GM21390 (cell line): Measurements from ENCODE around the gene METTL4.
A peak's percentile ranks its signal among the peaks of the same experiment; 100 is the strongest.
"Not testable (repeated sequence)": the region's sequence is repeated elsewhere in the genome, so short reads cannot be mapped to it uniquely, and the experiment has no call there.

ENCODE experiments used
- ATAC-seq: cut with Tn5 transposase; IDR thresholded peaks from one replicate; pipeline ENCODE4 v1.9.1; 2021; ENCODE audit not compliant: unreplicated experiment

METTL4 gene

DNA sequence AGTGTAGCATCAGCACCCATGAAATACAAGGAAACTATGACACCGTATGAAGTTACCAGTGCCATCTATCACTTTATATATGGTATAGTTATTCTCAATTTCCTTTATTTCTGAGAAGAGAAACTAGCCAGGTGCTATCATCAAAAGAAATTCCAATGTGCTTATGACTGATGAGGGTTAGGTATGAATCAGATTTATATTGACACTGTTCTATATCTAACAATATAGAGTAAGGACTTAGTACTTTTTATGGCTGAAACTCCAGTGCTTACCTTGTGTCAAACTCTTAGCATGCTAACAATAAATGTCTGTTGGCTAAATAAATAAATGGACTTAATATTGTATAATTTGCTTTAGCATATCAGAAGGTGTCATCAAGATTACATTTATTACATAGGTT, 6.9 kb downstream of the METTL4 start:
- ATAC-seq: no peak

DNA sequence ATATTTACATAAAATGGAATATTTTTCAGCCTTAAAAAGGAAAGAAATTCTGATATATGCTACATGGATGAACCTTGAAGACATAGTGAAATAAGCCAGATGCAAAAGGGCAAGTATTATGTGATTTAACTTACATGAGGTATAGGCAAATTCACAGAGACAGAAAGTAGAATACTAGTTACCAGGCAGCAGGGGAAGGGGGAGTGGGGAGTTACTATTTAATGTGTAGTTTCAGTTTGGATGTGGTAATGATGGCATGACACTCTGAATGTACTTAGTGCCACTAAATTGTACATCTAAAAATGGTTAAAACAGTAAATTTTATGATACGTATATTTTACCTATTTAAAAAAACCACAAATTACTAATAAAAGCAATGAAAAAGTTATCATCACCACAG, 12.1 kb downstream of the METTL4 start:
- ATAC-seq: no peak

DNA sequence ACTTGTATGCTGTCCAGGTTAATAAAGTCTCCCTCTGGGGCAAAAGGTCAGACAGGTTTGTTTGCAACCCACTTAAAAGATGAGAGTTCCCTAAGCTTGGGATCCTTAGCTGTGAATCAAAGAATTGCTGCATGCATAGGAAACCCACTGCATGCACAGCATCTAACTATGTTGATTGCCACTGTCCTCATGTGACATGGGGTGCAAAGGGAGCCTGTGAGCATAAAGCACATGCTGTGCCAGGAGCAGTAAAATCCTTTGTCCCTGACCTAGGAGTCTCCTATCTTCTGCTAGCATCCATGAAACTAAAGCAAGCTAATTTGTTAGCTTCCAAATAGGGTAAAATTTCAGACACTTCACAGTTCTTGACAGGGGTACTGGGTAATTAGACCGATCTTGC, 13.8 kb downstream of the METTL4 start:
- ATAC-seq: no peak

DNA sequence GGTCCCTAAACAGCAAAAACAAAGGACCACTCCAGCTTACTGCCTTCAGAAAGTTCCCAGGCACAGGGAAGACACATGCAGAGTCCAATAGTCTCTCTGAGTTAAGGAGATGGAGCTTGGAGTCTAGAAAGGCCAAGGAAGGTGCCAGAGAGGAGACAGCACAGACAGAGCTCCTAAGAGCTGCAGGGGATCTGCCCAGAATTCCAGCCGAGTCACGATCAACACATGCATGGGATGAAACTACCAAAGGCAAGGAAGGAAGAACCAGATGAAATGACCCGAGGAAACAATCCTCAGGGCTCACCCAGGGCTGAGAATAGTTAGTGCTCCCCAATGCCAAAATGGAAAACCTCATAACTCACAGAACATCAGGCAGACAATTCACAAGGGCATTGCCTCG, 15.4 kb downstream of the METTL4 start:
- ATAC-seq: no peak

DNA sequence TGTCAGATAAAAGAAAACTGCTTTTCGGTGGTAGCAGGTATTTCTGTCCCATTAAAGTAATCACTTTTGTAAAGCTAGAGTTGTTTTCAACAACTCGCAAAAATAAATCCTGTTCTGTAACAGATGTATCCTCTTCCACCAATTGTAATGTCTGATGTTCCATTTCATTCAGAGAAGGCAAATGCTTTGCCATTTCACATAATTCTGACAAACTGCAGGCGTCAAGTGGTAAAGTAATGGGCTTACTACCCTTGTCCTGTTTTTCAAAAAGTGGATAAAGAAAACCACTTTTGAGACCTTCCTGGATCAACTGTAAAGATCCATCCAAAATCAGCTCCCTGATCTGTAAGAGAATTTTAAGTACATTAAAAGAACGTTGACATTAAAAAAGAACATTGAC, 16.6 kb downstream of the METTL4 start:
- no peak for ATAC-seq

DNA sequence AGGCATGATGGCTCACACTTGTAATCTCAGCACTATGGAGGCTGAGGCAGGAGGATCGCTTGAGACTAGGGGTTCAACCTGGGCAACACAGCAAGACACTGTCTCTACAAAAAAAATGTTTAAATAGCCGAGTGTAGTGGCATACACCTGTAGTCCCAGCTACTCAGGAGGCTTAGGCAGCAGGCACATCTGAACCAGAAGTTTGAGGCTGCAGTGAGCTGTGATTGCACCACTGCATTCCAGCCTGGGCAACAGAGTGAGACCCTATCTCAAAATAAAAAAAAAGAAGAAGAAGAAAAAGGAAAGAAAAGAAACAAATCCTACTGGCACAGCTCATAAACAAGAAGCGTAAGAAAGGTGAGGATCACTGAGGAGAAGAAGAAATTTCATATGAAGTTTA, 19.9 kb downstream of the METTL4 start:
- ATAC-seq: no peak

DNA sequence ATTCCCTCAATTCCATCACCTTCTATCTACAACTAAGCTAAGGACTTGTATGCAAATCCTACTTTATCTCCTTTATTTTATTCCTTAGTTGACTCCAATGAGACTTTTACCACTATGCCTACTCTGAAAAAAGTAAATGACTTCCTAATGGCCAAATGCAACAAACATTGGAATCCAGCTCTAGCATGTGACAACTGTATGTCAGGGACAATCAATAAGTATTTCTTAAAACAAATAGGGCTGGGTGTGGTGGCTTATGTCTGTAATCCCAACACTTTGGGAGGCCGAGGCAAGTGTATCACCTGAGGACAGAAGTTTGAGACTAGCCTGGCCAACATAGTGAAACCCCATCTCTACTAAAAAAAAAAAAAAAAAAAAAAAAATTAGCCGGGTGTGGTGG, 21.8 kb downstream of the METTL4 start:
- ATAC-seq: no peak

DNA sequence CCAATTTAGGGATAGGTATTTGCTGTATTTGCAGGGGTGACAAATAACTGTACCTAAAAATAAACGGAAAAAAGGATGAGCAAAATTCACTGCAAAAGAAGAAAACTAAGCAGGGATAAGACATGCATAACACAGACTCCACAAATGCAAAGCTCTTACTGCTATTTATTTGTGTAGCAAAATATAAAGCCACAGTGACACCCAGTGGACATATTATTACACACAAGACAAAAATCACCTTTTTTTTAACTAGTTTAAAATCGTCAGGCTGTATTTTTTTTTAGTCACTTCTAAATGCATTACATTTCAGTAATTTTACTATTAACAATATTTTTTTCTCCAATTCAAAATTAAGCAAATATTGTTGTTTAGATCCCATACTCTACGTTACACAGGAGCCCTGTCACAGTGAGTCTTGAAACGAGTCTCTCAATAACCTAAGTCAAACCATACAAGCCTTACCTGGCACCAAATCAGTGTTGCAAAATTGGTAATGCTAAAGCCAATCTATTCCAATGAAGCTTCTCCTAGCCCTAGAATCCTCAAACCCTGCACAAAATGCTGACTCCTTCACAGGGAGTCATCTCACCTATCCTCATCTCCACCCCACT, 23.7 kb downstream of the METTL4 start:
- peak; percentile 68 for ATAC-seq

DNA sequence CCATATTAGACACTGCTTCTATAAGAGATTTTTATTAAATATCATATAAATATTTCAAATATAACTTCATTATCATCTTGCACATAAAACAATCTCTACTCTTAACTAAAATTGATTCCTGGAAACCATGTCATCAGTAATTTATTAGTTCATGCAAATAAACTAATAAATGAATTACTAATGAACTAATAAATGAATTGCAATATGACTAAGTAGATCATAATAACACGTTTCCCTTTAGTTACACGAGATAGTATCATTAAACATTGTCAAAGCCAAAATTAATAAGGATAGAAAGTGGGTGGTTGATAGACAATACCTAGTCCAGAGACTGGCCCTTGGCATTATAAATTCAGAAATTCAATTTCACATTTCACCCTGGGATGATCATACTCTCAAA, 26.1 kb downstream of the METTL4 start:
- no peak for ATAC-seq

DNA sequence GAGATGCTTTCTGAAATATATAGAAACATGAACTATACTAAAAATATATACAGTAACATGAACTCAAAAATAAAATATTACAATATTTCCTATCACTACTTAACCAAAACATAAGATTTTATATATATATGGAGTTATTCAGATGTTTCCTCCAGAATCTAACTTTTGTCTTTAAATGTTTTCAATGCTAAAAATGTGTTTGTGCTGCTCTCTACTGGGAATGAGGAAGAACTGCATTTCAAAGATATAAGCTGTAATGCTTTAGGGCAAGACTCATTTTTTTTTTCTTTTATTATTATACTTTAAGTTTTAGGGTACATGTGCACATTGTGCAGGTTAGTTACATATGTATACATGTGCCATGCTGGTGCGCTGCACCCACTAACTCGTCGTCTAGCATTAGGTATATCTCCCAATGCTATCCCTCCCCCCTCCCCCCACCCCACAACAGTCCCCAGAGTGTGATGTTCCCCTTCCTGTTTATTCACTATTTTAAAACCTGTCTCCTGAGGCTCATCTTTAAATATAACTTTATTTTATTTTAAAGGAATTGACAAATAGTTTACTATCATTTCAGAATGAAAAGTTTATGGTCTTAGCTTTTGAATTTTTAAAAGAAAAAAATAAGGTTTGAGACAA, 29.3 kb downstream of the METTL4 start:
- ATAC-seq: peak; percentile 71

DNA sequence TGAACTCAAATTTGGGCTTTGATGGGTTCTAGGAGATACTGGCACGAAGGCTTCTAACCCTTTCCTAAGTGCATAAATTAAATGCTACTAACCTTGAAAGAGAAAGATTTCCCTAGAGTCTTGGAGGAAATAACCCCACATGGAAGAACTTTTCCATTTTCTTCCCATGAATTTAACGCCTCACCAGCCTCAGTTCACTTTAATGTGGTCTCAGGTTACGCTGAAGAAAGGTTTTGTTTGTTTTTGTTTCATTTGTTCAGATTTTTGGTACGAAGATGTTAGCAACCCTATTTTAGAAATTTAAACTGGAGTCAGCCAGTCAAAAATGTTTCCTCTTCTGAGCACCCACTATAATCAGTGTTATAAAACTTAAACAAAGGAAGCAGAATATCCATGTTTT, 30.7 kb downstream of the METTL4 start:
- no peak for ATAC-seq

DNA sequence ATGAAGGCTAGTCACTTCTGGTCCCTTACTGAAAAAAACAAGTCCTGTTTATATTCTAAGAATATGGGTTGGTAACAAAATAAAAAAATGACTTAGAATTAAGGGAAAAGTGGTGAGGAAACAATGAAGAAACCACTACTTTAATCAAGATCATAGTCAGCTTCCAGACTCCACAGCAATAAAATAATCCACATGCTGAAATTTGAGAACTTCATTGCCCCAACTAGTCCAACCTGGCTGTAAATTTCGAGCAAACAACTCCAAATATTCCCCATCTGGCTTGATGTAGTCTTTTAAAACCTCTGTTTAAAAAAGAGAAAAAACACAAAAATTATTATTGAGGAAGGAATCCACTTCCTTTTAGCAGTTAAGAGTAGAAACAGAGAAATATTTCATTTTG, 32.5 kb downstream of the METTL4 start:
- no peak for ATAC-seq

DNA sequence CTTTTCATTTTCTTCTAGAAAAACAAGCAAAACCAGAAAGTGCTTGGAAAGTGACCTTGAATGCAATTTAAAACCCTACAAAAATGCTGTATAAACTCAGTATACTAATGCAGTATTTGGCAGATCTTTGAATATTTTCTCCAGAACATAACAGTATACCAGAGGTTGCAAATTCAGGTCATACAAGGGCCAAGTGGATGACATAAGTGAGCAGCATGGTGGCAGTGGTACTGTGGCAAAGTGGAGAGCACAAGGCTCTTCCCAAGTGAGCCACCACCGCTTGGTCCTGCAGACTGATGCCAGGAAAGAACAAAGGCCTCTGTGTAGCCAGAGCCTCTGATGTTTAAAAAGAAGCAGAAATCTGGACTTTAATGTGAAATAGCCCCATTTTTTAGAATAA, 33.1 kb downstream of the METTL4 start:
- no peak for ATAC-seq

DNA sequence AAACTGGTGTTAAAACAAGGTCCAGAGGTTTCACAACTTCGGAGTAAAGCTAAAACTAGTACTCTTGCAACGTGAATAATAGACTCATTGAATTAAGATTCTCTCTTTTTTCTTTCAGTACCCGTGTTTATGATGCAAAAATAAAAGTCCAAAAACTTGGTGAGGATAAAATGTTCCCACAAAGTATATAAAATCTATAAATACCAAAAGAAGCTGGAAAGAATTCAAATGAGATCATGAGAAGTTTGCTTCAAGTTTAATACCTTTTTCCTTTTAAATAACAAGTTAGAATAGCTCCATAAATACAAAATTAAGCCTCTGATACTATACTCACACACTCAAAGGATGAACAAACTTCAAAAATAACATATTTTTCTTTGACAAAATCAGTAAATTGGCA, 34.0 kb downstream of the METTL4 start:
- ATAC-seq: no peak

DNA sequence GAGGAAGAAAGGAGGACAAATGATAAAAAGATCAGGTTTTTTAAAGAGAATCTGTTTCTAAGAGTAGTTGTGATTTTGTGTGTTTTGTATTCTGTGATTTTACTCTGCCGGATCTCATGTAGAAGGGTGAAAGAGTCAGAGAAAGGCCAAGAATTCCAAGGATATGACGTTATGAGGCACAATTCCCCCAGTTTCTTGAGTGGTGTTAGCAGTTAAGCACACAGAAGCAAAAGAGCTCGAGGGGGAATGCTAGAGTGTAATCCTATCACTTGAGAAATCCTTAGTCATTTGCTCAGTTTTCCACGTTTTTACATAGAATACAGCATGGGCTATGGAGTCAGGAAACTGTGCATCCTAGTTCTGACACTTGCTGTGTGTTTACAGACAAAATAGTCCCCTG, 34.8 kb downstream of the METTL4 start:
- no peak for ATAC-seq

DNA sequence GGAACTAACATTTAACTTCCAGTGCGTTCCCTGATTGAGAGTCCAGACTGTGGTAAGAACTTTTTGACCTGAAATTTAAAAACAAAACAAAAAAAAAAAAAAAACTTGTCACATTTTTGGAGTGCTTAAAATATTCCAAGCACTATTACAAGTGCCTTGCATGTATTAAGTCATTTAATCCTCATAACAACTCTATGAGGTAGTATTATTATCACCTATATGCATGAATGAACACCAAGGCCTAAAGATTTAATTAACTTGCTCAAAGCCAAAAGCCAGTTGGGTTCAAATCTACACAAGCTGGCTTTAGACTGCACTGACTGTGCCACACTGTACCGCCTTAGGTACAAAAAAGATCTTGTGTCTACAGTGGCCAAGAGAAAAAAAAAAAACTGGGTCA, 35.2 kb downstream of the METTL4 start:
- ATAC-seq: no peak

DNA sequence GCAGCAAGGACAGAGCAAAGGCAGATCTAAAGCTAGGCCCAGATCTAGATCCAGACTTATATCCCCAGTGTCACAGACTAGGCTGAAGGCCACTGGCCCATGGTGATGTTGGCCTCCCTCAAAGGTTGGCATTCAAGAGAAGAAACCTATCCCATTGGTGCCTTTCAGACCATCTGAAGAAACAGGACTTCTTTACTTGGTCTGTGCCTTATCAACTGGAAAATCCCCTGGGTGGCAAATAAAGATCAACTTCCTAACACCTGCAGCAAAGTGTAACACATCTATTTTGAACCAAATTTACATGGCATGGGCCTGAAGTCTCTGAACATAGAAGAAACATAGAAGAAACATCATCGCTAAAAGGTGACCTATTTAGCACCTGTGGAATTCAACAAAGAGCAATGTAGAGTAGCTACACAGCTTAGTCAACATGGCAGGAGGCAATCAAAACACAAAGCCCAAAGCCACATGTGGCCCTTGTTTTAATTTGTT, 35.8 kb downstream of the METTL4 start:
- ATAC-seq: no peak

DNA sequence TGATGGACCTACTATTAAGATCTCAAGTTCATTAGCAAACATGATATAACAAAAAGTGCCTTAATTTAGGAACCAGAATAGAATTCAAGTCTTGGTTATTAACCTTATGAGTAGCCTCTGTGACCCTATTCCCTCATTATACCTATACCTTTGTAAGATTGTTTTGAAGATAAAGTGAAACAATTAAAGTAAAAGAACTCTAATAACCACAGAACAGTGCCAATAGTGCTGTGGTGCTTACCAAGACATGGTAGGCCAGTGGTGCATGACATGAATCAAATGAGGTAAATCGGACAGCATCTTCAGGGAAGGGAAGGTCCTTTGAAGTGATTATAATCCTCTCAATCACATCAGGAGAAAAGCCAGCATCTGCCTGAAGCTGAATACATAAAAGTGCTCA, 36.4 kb downstream of the METTL4 start:
- peak; percentile 56 for ATAC-seq

DNA sequence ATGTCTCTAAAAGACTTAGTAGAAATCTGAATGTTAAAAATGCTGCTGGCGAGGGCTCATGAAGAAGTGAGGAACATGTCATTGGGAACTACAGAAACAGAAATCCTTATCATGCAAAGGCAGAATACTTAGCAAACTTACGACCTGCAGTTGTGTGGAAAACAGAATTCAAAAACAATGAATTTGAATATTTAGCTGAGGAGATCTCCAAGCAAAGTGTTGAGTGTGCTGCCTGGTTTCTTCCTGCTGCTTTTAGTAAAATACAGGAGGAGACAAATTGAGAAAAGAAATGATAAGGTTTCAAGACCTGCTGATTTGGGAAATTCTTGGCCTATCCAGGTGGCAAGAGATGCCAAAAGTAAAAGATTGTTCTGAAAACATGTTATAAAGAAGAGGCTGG, 38.5 kb downstream of the METTL4 start:
- ATAC-seq: no peak

DNA sequence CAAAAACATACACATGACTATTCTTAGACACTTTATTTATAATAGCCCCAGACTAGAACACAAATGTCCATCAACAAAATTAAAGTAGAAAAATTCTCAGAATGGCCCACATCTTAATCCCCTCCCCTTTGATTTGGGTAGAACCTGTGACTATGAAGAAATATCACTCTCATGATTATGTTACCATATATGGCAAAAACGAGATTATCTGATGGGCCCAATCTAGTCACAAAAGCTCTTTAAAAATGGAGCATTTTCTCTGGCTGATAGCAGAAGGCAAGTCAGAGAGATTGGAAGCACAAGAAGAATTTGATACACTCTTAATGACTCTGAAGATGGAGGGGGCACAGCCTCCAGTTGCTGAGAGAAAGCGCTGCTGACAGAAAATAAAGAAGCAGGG, 39.6 kb downstream of the METTL4 start:
- no peak for ATAC-seq

DNA sequence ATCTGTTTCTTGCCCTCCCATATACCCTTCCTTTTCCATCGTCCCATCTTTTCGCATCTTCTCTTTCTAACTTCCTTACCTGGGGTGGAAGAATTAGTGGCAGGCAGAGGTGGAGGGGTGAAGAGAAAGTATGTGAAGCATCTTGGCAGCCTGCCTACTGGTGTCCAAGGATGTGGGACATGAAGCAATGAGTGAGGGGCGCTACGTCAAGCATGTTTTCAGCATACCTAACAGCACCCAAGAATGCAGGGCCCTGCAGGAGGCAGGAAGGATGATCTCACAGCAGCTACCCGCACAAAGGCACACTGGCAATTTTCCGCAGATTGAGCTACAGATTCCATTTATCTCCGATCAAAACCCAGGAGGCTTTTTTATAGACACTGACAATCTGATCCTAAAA, 42.2 kb downstream of the METTL4 start:
- ATAC-seq: no peak

DNA sequence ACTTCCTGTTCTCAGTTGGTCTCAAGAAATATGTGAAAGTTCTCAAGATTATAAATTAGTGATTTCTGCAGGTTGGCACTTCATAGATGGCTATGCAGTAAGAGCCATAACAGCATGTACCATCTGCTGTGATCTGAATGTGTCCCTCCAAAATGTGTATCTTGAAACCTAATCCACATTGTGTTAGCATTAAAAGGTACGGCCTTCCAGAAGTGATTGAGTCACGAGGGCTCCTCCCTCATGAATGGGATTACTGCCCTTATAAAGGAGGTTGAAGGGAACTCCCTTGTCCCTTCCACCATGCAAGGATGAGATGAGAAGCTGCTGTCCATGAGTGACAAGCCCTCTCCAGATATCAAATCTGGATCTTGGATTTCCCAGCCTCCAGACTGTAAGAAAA, 45.0 kb downstream of the METTL4 start:
- ATAC-seq: no peak

DNA sequence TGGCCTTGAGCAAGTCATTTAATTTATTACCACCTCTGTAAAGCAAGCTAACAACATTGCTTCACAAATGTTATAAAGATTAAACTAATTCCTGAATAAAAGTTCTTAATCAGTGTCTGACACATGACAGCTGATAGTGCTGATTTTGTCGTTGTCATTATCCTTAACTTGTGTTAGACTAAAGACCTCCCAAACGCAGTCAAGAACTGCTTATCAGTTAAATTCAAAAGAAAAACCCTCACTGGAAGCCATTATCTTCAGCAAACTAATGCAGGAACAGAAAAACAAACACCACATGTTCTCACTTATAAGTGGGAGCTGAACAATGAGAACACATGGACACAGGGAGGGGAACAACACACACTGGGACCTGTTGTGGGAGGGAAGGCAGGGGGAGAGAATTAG, 46.5 kb downstream of the METTL4 start:
- not testable (repeated sequence) for ATAC-seq
